ENCODE results near the gene LSR. TPM values are rescaled to one million over a fixed set of nuclear protein-coding genes. Genes with fewer than 3 reads are reported as not detected.

The LSR gene
- total and polyA plus RNA-seq, 2 of the 4 experiments (the other 2 are of a cell fraction): 0.18 to 0.44 TPM

- WGBS, 2 experiments (ENCODE audit: extremely low coverage in 2 of 2, insufficient read length in 1 of 2): 20% methylated on average over 1 of the region's 2 CpGs; no CpG with 5 or more reads in 1 of the 2 experiments
- CTCF ChIA-PET: interaction anchor here (0.6 kb wide), 1 partner anchor 28 kb away, joined by 4 read pairs; the partner anchor contains the start of gene FAM187B
Observed at GRCh38 chr19:35256566-35256965, 7.8 kb downstream of the LSR start.

More at GRCh38 chr19:35256566-35256965, 7.8 kb downstream of the LSR start:
- H3K9me1 ChIP-seq (ENCODE audit: insufficient read depth, low read length): no peaks in the 10 kb centered on the region
- POLR2A ChIA-PET (ENCODE audit: unreplicated experiment): no interaction called here
- no peak overlapping the region for H4K8ac ChIP-seq (ENCODE audit: low read depth in 2 of 2, low read length in 2 of 2)
- H4K91ac ChIP-seq (ENCODE audit: insufficient read depth, low read depth, low read length): no peak overlapping the region
- H3K36me3 ChIP-seq (ENCODE audit: control insufficient read depth, insufficient read depth, low read length): no peaks in the 10 kb centered on the region
- DNase-seq (no peak), ATAC-seq (ENCODE audit: low read depth) (no peak)
- no peak overlapping the region for H2BK20ac ChIP-seq (ENCODE audit: low read depth, low read length)
- H3K27ac ChIP-seq (ENCODE audit: insufficient read depth, low read length): no peak overlapping the region
- no TSS peak for BruUV-seq (replicated peaks)
- H3K79me1 ChIP-seq (ENCODE audit: low read depth in 1 of 2, low read length in 2 of 2): no peaks in the 10 kb centered on the region
- no peak overlapping the region for H2AK9ac ChIP-seq (replicated peaks; ENCODE audit: low read depth, low read length, poor library complexity)
- H3K56ac ChIP-seq (ENCODE audit: extremely low read depth, insufficient read depth, low read length): no peak overlapping the region
- no peak overlapping the region for H2BK15ac ChIP-seq (ENCODE audit: low read depth, low read length)
- H3K9ac ChIP-seq (ENCODE audit: low read depth, low read length): no peak overlapping the region
- H2BK5ac ChIP-seq (ENCODE audit: low read depth, low read length, poor library complexity, severe bottlenecking): no peak overlapping the region
- H2AFZ ChIP-seq (replicated peaks; ENCODE audit: low read length, poor library complexity): no peak overlapping the region
- H3K9me3 ChIP-seq (ENCODE audit: control insufficient read depth, insufficient read depth, low read length): no peaks in the 10 kb centered on the region
- H3K14ac ChIP-seq (replicated peaks; ENCODE audit: low read depth, low read length): no peak overlapping the region
- dilution Hi-C loops (cut with HindIII; ENCODE audit: low sequenced_read_pairs, unreplicated experiment) (no loop called here), intact Hi-C loops (cut with micrococcal nuclease) (no loop called here), in situ Hi-C loops (cut with MboI; ENCODE audit: low sequenced_read_pairs) (no loop called here)
- no peaks in the 10 kb centered on the region for H3K4me1 ChIP-seq (ENCODE audit: control insufficient read depth, insufficient read depth, low read length)
- no peak for TF ChIP-seq MXI1 (IDR thresholded peaks at IDR 0.05; ENCODE audit: borderline replicate concordance, low read depth, low read length)
- no peak for TF ChIP-seq CTCF (conservative IDR thresholded peaks at IDR 0.05; ENCODE audit: low read depth, low read length)
- no peak for TF ChIP-seq POLR2A (IDR thresholded peaks at IDR 0.05; ENCODE audit: low read depth, low read length)
- no peak for TF ChIP-seq BHLHE40 (IDR thresholded peaks at IDR 0.05; ENCODE audit: low read depth, low read length)
- TF ChIP-seq MAFK (IDR thresholded peaks at IDR 0.05; ENCODE audit: low read depth, low read length): no peak
- no peak for TF ChIP-seq RAD21 (IDR thresholded peaks at IDR 0.05; ENCODE audit: low read length)
- H3K4me3 ChIP-seq (ENCODE audit: insufficient read depth, low read depth, low read length): no peak overlapping the region
- H3K4me2 ChIP-seq (ENCODE audit: low read depth, low read length): no peak overlapping the region
- H3K4ac ChIP-seq (ENCODE audit: low read depth, low read length): no peak overlapping the region
- no peak overlapping the region for H3K18ac ChIP-seq (ENCODE audit: low read depth, low read length)
- peaks cover 23% of the 10 kb centered on the region for H3K27me3 ChIP-seq (ENCODE audit: control insufficient read depth, insufficient read depth, low read length)
- no peaks in the 10 kb centered on the region for H4K20me1 ChIP-seq (ENCODE audit: insufficient read depth, low read length)
- no peak overlapping the region for H2BK120ac ChIP-seq (ENCODE audit: low read depth, low read length)
- H3K23ac ChIP-seq (ENCODE audit: low read depth, low read length): no peak overlapping the region
- H4K5ac ChIP-seq (ENCODE audit: low read depth, low read length): no peak overlapping the region
- H2AK5ac ChIP-seq (ENCODE audit: low read depth, low read length): no peak overlapping the region

Data from IMR-90 (cell line).